Measurements from ENCODE around the gene DYSF.

Gene DYSF

GRCh38 chr2:71451705-71452104 is 1.7 kb upstream of the DYSF start:
- H3K27ac ChIP-seq = no peak overlapping the region
- TF ChIP-seq ZFX (IDR thresholded peaks at IDR 0.05) (no peak), CTCF (conservative IDR thresholded peaks at IDR 0.05) (no peak)

DNA sequence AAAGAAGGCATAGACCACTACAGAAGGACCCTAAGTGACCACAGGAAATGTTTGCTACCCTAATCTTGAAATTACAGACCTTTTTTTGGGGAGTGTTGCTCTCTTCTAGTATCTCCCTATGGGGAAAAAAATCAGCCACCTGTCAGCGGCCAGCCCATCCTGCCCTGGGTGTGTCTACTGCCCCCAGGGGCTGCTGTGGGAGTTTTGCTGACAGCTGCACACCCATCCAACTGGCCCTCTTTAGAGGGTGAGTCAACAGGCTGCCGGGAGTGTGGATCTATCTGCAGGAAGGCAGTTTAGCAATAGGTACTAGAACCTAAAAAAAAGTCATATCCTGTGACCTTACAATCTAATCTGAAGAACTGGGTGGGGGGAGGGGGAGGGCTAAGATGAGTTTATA is 796 bp upstream of the DYSF start:
- no peak overlapping the region for H3K27ac ChIP-seq
- TF ChIP-seq ZFX (IDR thresholded peaks at IDR 0.05) (no peak), CTCF (conservative IDR thresholded peaks at IDR 0.05) (no peak)

DNA sequence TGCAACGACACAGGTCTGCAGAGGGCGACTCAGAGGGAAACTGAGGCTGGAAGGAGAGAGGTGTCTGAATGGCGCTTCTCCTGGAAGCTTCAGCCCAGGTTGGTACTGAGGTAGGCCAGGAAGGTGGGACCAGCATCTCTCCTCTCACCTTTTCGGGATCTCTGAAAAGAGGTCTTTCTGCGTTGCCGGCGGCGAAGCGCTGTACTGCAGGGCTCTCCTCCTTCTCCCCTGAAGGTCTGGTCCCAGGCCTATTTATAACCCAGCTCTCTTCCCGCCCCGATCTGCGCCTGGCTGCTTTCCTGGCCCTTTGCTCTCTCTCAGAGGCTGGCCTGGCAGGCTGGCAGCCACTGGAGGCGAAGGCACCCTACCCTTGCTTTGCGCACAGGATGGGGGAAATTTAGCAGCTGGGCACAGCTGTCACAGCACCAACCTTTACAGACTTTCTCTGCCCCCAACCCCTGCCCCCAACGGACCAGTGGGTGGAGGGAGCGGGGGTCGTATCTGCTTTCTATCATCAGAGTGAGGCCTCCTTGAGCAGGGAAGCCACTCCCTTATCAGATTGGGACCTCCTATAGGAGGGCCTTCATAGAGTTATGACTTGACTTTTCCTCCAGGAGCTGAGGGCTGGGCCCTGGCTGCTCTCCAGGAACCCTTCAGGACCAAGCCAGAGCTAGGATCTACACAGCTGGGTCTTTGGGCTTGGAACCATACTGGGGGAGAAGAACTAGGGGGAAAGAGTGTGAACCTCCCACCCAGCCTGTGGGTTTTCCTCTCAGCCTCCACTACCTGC is 1.1 kb downstream of the DYSF start:
- H3K27ac ChIP-seq = no peak overlapping the region
- TF ChIP-seq ZFX (IDR thresholded peaks at IDR 0.05) = no peak
- TF ChIP-seq CTCF (conservative IDR thresholded peaks at IDR 0.05) = no peak

DNA sequence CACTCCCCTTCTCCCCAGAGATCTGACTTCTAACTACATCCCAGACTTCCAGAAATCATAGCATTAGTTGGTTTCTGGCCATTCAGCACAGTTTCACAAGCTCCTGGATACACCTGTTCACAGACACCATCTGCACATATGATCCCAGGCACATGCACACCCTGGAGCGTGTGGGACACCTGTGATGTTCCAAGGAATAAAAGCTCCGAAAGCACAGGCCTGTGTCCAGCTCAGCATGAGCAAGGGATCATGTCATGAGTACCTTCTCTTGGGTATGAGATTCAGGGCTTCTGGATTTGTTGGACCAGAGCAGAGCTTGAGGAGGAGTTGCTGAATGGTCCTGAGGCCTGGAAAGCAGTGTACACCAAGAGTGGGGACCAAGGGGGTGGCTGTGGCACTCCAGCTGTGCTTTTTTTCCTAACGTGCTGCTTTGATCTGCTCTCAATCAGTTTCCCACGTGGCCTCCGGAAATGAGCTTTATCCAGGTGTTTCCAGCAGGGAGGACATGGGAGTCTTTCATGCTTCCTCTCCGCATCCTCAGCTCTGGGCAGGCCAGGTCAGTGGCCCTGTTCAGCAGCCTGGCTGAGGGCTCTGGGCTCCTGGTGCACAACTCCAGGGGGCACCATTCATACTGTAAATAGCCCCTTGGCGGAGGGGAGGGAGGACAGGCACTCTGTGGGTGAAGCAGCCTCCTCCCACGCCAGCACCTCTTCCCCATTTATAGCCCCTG is 1.8 kb downstream of the DYSF start:
- no peak overlapping the region for H3K27ac ChIP-seq
- TF ChIP-seq ZFX (IDR thresholded peaks at IDR 0.05) (no peak), CTCF (conservative IDR thresholded peaks at IDR 0.05) (no peak)

DNA sequence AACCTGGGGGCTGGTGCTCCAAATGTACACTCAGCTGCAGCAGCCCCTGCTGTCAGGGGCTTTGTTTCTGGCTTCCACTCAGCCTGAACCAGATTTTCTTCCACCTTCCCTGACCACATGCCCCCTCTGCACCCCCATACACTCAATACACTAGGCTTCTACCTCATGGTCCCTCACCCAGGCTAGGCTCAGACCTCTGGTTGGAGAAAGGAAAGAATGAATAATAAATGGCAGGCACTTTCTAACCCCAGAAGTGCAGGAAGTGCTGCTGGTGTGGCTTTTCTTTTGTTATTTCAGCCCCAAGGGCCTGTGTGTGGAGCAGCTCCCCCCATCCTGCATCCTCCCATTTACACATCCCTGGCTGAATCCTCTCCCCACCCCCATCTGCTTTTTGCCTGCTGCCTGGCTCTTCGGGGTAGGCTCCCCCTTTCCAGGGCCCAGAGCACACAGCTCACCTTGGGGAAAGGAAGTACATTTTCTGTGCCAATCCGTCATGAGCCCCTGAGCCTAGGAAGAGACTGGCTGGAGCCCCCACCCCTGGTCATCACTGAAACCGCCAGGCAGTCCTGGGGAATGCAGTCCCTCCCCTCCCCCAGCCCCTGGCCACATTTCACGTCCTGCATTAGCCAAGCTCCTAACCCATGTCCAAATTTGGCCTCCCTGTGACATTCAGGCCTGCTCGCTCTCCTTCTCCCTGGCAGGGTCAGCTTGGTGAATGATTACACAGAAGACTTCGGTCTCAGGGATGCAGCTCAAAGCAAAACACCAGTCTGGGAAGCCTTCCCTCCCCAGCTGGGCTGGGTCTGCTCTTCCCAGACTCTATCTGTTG is 2.6 kb downstream of the DYSF start:
- no peak overlapping the region for H3K27ac ChIP-seq
- TF ChIP-seq ZFX (IDR thresholded peaks at IDR 0.05) (no peak), CTCF (conservative IDR thresholded peaks at IDR 0.05) (no peak)

- H3K27ac ChIP-seq = no peak overlapping the region
- no peak for TF ChIP-seq ZFX (IDR thresholded peaks at IDR 0.05)
- no peak for TF ChIP-seq CTCF (conservative IDR thresholded peaks at IDR 0.05)
Observed at GRCh38 chr2:71456617-71457016, 3.3 kb downstream of the DYSF start.

Measured in C4-2B (cell line).